Sciatic nerve (tissue), 2 donors: Measurements from ENCODE around the gene CLNS1A. TPM values are rescaled to one million over a fixed set of nuclear protein-coding genes. Genes with fewer than 3 reads are reported as not detected.
"Not testable (repeated sequence)": the region's sequence is repeated elsewhere in the genome, so short reads cannot be mapped to it uniquely, and the experiment has no call there.

ENCODE experiments used
- ATAC-seq: fragments of 200-7000 bp; cut with Tn5 transposase; one replicate; pipeline ENCODE4 v1.9.1; 2020; ENCODE audit warnings: mild to moderate bottlenecking, moderate library complexity
- DNase-seq: peaks from one replicate; pipeline ENCODE4 v3.0.0-alpha.2; 2020; ENCODE audit warnings: low spot score
- intact Hi-C: fragments of 100-400 bp; cut with DNase I; formaldehyde crosslinking; loops from one replicate; pipeline ENCODE4 v1.14.2; 2022
- total RNA-seq: library from RNA; stranded (reverse); fragmentation: NEBNext Ultra II Directional; extraction: Animal tissue kit (Norgen Biotek cat#: 25700); gene quantifications from one replicate; pipeline ENCODE4 v1.2.1, GENCODE V29; 2021
- donor health status: DM: no; HTN: no; CAD: no.
- donor health status: DM: no; HTN: no; CAD: no.

The CLNS1A gene
- total RNA-seq, 1 donor from 2014 or later = 111 TPM

DNA sequence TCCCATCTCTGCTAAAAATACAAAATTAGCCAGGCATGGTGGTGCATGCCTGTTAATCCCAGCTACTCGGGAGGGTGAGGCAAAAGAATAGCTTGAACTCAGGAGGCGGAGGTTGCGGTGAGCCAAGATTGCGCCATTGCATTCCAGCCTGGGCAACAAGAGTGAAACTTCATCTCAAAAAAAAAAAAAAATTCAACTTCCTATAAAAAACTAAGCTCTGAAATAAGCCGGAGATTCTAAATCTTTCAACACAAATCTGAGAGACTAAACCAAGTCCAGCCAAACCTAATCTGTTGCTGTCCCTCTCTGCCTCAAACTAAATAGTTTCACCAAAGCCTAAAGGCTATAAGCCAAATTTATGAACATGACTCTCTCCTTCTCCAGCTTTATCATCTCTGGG, 3.7 kb downstream of the CLNS1A start:
- ATAC-seq, intact Hi-C loops, DNase-seq: not testable (repeated sequence)

DNA sequence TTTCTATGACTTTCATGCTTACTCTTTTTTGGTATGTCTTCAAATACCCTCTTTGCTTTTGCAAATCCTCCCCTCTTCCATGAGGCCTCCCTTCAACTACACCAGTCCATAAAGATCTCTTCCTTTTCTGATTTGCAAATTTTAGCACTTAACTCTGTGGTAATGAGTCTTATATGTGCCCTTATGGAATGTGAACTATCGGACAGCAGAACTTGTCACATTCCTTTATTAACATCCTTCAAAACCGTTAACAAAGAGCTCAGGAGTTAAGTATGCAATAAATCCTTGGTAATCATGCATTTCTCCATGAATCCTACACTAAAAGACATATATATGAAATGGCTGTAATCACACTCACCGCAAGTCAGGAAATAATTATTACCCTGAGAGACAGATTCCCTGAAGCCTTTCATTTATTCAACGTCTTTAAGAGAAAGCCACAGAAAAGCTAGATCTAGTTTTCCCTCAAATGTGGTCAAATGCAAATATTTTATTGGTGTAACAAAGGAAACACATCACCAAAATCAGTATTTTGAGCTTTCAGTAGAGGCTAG, 7.4 kb downstream of the CLNS1A start:
- intact Hi-C loops = no loop called here

DNA sequence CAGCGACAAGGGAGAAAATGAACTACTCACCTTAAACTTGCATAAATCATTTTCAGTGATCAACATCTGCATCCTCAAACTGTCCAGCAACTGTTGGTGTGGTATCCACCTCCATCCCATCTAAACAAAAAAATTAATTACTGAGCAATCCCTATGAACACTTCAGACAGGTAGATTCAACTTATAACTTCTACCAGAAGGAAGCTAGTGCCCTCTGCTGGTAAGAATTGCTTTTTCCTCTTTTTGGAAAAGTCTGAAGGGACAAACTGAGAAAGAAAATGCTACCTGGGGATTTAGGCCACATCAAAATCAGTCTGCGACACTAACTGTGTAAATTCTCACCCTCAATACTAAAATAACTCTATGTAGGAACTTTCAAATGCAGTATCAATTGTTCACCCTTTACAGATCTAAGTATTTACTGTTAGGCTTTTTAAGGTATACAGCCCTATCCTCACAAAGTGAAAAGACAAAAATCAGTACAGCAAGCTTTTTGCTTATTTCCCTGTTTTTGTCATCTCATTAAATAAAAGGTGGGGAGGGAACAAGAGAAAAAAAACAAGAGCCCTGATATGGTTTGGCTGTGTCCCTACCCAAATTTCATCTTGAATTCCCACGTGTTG, 17.9 kb downstream of the CLNS1A start:
- DNase-seq (no peak), ATAC-seq (no peak)
- intact Hi-C loops = no loop called here

More for the DNA sequence above, 7.4 kb downstream of the CLNS1A start:
- ATAC-seq (no peak), DNase-seq (no peak)

DNA sequence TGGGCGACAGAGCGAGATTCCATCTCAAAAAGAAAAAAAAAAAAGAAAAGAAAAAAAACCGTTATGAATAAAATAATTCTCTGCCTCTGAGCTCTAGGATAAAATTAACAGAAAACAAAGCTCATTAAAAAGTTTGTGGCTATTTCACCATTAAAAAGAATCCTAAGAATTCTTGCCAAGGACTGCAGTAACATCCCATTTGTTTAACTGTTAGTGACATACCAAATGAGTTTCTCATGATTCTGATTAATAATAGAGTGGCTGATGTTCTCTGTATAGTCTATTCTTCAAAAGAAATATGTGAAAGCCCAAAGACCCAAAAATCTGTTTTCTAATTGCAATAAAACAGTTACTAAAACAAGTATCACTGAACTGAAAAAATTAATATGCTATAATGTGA, 19.7 kb downstream of the CLNS1A start:
- intact Hi-C loops = no loop called here
- ATAC-seq (no peak), DNase-seq (no peak)

DNA sequence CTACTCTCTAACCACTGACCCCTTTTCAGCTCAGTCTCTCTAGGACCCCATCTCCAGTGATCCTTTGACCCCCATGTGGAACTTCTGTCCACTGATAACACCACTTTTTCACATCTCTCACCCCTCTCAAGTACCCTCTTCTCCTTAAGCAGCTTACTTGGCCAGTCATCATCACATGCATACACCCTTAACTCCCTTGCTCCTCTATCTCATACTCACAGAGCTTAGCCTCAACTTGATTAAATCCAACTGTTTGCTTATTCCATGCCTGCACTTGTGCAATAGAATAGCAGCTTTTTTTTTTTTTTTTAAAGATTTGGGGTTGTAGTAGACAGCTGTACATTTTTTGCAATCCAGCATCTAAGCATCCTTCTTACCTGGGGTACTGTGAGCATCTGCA, 25.7 kb downstream of the CLNS1A start:
- no peak for ATAC-seq
- intact Hi-C loops = no loop called here
- no peak for DNase-seq

DNA sequence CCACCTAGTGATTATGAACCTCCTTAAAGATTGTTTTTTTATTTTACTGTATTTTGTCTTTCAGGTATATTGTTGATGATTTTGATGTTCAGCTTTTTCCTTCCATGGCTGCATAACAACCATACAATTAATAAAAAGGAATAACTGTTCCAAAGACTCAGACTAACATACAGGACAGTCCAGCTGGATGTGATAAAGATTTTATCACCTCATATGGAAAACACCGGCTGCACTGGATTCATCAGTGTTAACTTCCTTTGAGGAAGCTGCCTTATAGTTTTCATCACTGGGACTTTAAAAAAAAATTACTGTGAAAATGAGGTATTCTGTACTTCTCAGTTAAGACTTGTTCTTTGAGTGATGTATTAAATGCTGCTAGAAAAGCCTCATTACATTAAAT, 28.4 kb downstream of the CLNS1A start:
- intact Hi-C loops = no loop called here
- ATAC-seq (no peak), DNase-seq (no peak)

DNA sequence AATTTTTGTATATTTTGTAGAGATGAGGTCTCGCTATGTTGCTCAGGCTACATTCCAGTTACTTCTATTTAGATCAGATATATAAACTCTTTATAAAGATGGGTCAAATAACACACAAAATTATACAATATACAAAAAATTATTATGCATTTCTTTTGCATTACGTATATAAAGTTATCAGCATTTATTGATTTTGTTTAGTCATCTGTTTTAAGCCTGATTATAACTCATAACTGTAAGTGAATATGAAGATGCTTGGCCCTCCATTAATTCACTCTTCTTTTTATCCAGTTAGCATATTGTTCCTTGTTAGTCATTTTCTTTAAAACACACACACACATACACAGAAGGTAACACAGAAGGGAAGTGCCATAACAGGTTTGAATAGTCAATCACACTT, 33.3 kb downstream of the CLNS1A start:
- DNase-seq (no peak), ATAC-seq (no peak)
- intact Hi-C loops = no loop called here

DNA sequence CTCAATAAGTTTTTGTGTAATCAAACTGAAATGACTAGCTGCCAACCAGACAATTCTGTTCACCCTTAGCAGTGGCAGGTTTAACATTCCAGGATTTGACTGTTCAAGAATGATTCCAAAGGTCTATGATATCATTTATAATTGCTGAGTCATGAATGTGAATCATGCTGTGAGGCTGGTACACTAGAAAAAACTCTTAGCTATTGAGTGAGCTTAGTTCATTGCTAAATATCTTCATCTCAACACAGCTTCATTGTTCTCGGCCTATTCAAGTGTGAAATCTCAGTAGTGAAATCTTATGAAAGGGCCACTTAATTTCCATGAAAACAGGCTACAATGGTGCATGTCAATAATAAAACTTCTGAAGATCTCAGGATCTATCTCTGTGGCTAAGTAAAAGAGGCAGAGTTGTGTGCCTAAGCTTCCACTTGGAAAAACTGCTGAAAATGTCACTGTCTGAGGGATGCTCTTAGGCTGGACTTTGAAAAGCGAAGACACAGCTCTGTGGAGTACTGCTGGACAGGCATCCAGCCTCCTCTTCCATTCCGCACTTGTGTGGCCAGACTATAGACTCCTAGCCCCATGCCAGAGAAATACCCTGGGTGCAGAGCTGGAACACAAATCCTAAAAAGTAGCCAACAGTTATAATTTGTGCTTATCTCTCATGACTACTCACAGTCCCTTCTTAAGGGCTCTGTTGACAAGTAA, 35.1 kb downstream of the CLNS1A start:
- peak; percentile 85 for ATAC-seq
- intact Hi-C loops = no loop called here
- DNase-seq = no peak

DNA sequence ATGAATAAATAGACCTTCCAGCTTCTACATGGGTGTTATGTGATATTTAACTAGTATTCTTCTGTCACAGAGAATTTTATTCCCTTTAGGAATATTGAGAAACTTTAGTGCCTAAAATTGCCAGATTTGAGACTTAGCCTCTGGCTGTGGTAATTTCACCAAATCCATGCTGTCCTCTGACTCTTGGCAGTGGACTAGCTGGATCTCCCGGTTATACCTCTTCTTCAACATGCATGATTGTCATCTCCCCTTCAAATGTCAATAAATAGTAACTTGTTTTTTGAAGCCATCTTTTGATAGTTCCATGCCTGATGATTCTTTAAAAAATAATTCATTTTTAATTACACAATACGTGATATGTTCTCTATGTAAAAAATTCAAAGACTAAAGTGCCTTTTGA, 39.4 kb downstream of the CLNS1A start:
- intact Hi-C loops = no loop called here
- DNase-seq (no peak), ATAC-seq (no peak)

DNA sequence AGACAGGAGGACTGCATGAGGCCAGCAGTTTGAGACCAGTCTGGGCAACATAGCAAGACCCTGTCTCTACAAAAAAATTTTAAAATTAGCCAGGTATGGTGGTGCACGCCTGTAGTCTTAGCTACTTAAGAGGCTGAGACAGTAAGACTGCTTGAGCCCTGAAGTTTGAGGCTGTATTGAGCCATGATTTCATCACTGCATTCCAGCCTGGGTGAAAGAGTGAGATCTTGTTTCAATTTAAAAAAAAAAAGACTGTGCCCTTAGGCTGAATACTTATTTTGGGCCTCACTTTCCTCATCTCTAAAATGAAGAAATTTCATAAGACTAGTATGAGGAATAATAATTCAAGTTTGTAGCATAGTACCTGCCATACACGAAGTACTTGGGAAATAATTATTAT, 41.0 kb downstream of the CLNS1A start:
- ATAC-seq (no peak), DNase-seq (no peak)
- intact Hi-C loops = no loop called here

DNA sequence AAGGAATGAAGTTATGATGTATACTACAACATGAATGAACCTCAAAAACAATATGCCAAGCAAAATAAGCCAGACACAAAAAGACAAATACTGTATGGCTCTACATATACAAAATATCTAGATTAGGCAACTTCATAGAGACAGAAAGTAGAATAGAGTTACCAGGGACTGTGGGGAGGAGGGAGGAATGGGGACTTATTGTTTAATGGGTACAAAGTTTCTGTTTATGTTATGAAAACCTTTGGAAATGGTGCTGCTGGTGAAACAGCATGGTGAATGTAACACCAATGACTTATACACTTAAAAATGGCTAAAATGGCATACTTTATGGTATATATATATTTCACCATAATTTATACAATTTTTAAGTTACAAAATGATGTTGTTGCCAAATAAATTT, 43.7 kb downstream of the CLNS1A start:
- no peak for DNase-seq
- no peak for ATAC-seq
- intact Hi-C loops = no loop called here

DNA sequence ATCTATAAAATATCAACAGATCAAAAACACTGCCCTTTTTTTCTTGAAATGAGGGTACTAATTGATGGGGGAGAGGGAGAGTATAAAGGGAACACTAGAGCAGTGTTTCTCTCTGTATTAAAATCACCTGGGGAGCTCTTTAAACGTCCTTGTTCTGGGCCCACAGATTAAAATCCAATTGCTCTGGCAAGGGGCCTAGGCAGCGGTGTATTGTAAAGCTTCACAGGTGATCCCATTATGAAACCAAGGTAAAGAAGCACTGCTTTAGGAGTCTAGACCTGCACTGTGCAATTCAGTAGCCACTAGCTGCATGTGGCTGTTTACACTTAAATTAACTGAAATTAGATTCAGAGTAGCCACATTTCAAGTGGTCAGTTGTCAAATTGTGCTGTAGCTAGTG, 44.9 kb downstream of the CLNS1A start:
- DNase-seq (no peak), ATAC-seq (no peak)
- intact Hi-C loops = no loop called here

DNA sequence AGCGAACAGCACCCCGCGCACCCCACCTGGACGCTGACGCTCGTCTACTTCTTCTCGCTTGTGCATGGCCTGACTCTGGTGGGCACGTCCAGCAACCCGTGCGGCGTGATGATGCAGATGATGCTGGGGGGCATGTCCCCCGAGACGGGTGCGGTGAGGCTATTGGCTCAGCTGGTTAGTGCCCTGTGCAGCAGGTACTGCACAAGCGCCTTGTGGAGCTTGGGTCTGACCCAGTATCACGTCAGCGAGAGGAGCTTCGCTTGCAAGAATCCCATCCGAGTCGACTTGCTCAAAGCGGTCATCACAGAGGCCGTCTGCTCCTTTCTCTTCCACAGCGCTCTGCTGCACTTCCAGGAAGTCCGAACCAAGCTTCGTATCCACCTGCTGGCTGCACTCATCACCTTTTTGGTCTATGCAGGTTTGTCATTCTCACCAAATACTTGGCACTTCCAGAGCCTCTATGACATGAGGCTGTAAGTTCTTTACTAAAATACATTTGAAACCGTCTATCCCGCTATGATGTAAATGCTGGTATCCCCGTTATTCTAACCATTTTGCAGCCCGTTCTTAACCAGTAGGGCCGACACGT, 47.3 kb downstream of the CLNS1A start:
- intact Hi-C loops = no loop called here
- ATAC-seq = peak; percentile 68
- DNase-seq = no peak

DNA sequence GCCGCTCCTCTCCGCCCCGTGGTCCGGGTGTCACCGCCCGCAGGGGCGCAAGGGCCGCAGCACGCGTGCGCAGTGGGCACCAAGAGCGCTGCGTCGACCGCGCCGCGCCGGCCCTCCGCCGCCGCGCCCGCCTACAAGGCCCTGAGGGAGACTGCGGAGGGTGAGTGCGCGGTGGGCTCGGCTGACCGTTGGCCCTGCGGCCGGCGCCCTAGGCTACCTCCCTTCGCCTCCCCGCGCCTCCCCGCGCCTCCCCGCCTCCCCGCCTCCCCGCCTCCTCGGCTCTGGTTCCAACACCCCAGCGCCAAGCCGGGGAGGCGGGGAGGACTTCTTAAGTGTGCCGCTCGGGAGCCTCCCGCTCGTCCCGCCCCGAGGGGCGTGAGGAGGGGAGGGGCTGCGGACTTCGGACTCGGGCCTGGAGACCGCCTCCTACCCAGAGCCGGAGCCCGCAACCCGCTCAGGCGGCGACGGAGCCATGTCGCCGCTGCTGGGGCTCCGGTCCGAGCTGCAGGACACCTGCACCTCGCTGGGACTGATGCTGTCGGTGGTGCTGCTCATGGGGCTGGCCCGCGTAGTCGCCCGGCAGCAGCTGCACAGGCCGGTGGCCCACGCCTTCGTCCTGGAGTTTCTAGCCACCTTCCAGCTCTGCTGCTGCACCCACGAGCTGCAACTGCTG, 47.9 kb downstream of the CLNS1A start, which contains the start of gene AQP11:
TSS of gene AQP11 (plus strand) at position 433 of the 673 bp plus-strand sequence. CDS start at position 473, 40 bp downstream.
- intact Hi-C loops = loop anchor here (5.0 kb wide), 1 partner anchor 1737 kb away; no protein-coding TSS in a partner anchor
- peak; percentile 88 for DNase-seq

DNA sequence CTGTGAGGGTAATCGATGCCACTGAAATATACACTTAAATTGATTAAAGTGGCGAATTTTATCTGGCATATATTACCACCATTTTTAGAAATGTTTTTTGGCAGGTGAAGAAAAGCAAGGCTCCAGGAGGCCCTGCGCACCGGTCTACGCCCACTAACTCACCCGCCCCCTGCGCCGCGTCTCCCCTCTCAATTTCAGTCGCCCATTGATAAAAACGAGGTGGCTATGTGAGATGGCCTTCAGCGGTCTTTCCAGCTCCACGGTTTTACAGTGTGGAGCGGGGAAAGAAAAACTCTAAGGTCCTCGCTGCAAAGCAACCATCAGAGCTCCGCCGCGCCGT, 48.4 kb downstream of the CLNS1A start:
- ATAC-seq (no peak), DNase-seq (no peak)
- intact Hi-C loops = loop anchor here (5.0 kb wide), 1 partner anchor 1737 kb away; no protein-coding TSS in a partner anchor

More for the DNA sequence above, 47.9 kb downstream of the CLNS1A start, which contains the start of gene AQP11:
- peak; percentile 96 for ATAC-seq

DNA sequence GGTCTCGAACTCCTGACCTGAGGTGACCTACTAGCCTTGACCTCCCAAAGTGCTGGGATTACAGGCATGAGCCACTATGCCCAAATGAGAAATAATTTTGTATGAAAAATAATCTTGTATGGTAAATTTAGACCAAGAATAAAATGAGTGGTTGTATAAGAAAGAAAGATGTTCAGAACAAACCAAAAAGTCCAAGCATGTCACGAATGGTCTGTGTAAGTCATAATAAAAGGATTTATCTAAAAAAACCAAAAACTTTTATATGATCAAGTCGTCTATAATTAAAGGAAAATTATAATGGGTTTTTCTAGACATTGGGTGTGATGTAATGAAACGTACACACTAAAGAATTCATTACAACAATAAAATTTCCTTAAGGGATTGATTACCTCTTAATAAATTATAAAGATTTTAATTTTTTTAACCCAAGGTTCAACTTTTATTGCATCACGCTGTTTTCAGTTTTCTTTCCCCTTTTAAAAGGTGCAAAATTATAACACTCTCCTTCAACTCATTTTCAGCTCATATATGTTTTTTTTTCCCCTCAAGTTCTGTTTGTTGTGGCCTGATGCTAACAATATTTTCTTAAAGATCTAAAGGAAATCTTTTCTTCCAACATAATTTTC, 56.8 kb downstream of the CLNS1A start:
- no peak for DNase-seq
- no peak for ATAC-seq
- intact Hi-C loops = no loop called here

DNA sequence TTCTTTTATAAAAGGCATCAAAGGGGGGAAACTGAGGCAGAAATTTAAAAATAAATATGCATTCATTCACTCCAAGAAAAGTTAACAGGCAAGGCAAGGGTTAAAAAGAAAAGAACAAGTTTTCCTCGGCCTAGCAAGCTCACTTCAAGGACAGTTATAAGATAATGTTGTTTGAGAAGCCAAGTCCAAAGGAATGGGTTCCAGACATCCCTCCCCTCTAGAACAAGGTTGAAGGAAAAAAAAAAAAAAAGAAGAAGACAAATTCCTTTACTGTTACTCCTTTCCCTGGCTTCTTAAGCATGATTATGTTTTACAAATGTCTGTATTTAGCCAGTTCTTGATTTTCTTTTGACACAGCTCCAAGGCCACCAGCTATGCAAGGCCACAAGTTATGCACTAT, 62.2 kb downstream of the CLNS1A start:
- intact Hi-C loops, ATAC-seq, DNase-seq: not testable (repeated sequence)

DNA sequence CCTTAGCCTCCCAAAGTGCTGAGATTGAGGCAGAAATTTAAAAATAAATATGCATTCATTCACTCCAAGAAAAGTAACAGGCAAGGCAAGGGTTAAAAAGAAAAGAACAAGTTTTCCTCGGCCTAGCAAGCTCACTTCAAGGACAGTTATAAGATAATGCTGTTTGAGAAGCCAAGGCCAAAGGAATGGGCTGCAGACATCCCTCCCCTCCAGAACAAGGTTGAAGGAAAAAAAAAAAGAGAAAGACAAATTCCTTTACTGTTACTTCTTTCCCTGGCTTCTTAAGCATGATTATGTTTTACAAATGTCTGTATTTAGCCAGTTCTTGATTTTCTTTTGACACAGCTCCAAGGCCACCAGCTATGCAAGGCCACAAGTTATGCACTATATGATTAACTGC, 66.7 kb downstream of the CLNS1A start:
- ATAC-seq, DNase-seq, intact Hi-C loops: not testable (repeated sequence)

DNA sequence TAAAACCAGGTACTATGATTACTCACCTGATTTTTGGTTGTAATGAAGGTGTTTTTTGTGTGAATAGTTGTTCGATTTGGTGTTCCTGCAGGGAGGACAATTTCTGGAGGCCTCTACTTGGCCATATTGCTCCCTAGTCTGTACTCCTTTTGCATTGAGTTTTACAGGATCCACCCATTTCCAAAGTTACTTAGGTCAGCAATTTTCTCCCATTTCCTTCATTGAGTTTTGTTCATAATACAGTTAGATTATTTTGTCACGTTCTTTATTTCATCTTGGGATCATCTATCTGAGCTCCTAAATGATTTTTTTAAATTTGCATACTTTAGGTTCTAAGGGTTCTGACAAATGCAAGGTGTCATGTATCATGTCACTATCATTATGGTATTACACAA, 67.9 kb downstream of the CLNS1A start:
- DNase-seq = no peak
- intact Hi-C loops = no loop called here
- no peak for ATAC-seq
